Measurements from ENCODE around the gene ZBTB12. TPM values are rescaled to one million over a fixed set of nuclear protein-coding genes. Genes with fewer than 3 reads are reported as not detected.

The ZBTB12 gene
- total and polyA plus RNA-seq, 9 of the 15 experiments (the other 6 are each of a cell fraction or from before 2014, with no cell fraction given): 0.03 to 12.4 (median 5.8) TPM; not detected in 1

GRCh38 chr6:31862344-31863235 is 39.3 kb downstream of the ZBTB12 start, which contains the start of gene NEU1 (continued):
- TF ChIP-seq TSHZ1 (CRISPR knock-in tag; IDR thresholded peaks at IDR 0.05) (0 out of 2 replicates have a peak, but pooled peaks have one; percentile 13), FOXO4 (CRISPR knock-in tag; IDR thresholded peaks at IDR 0.05) (peak; percentile 55; the same call in 1 of the 2 replicates), ZNF655 (CRISPR knock-in tag; IDR thresholded peaks at IDR 0.05) (no peak), MTF1 (CRISPR knock-in tag; IDR thresholded peaks at IDR 0.05; ENCODE audit: borderline replicate concordance) (no peak), SFPQ (IDR thresholded peaks at IDR 0.05; ENCODE audit: low read depth, low read length) (no peak), NFE2 (IDR thresholded peaks at IDR 0.05; ENCODE audit: low read depth) (peak; percentile 45), ATF1 (CRISPR knock-in tag; IDR thresholded peaks at IDR 0.05) (peak; percentile 59), ATF1 (tag; IDR thresholded peaks at IDR 0.05) (peak; percentile 98), BRF2 (IDR thresholded peaks at IDR 0.05; ENCODE audit: borderline replicate concordance, insufficient read depth, insufficient read length) (no peak), IRF2 (CRISPR knock-in tag; IDR thresholded peaks at IDR 0.05) (no peak), ZNF551 (CRISPR knock-in tag; IDR thresholded peaks at IDR 0.05) (no peak), ZNF764 (CRISPR knock-in tag; IDR thresholded peaks at IDR 0.05; ENCODE audit: low read depth) (0 out of 2 replicates have a peak, but pooled peaks have one; percentile 48), RCOR1 (IDR thresholded peaks at IDR 0.05; ENCODE audit: borderline replicate concordance in 1 of 2, low read depth in 2 of 2, low read length in 2 of 2) (peak; percentile 18 to 94; a peak in 3 of 4 replicates), ETV5 (CRISPR knock-in tag; IDR thresholded peaks at IDR 0.05; ENCODE audit: low read depth) (no peak), GABPA (tag; conservative IDR thresholded peaks at IDR 0.05; ENCODE audit: low read depth) (peak; percentile 78), NCOA6 (IDR thresholded peaks at IDR 0.05) (no peak), KDM1A (IDR thresholded peaks at IDR 0.05) (no peak), ZNF133 (CRISPR knock-in tag; IDR thresholded peaks at IDR 0.05) (peak; percentile 90)
